HG02798 (cell line): ENCODE measurements around the gene PLD1.
"Not testable (repeated sequence)": the region's sequence is repeated elsewhere in the genome, so short reads cannot be mapped to it uniquely, and the experiment has no call there.

Source experiments
- ATAC-seq: cut with Tn5 transposase; IDR thresholded peaks from one replicate; pipeline ENCODE4 v1.9.1; 2021; ENCODE audit warnings: mild to moderate bottlenecking; ENCODE audit not compliant: unreplicated experiment, poor library complexity

Gene PLD1

GRCh38 chr3:171821778-171822358 is 11.6 kb upstream of the PLD1 start:
- ATAC-seq: no peak

GRCh38 chr3:171821044-171821443 is 10.8 kb upstream of the PLD1 start:
- no peak for ATAC-seq

- no peak for ATAC-seq
Measured at GRCh38 chr3:171817074-171817800, 7.0 kb upstream of the PLD1 start.

- ATAC-seq: no peak
Measured at GRCh38 chr3:171815973-171816595, 5.8 kb upstream of the PLD1 start.

- ATAC-seq: not testable (repeated sequence)
Measured at GRCh38 chr3:171814662-171815061, 4.4 kb upstream of the PLD1 start.

- peak; percentile 38 for ATAC-seq
Measured at GRCh38 chr3:171813897-171814460, 3.7 kb upstream of the PLD1 start.

- ATAC-seq: no peak
Measured at GRCh38 chr3:171813278-171813896, 3.1 kb upstream of the PLD1 start.

GRCh38 chr3:171812811-171813210 is 2.5 kb upstream of the PLD1 start:
- no peak for ATAC-seq

GRCh38 chr3:171811913-171812335 is 1.6 kb upstream of the PLD1 start:
- ATAC-seq: no peak

GRCh38 chr3:171811295-171811912 is 1.1 kb upstream of the PLD1 start:
- no peak for ATAC-seq

- ATAC-seq: no peak
Measured at GRCh38 chr3:171810629-171811294, 479 bp upstream of the PLD1 start.

- ATAC-seq: peak; percentile 41
Measured at GRCh38 chr3:171809611-171809860, 747 bp downstream of the PLD1 start.

GRCh38 chr3:171807806-171808205 is 2.5 kb downstream of the PLD1 start:
- ATAC-seq: no peak

GRCh38 chr3:171807129-171807675 is 3.1 kb downstream of the PLD1 start:
- no peak for ATAC-seq

GRCh38 chr3:171806200-171807128 is 3.8 kb downstream of the PLD1 start:
- no peak for ATAC-seq

- ATAC-seq: no peak
Measured at GRCh38 chr3:171805687-171806086, 4.6 kb downstream of the PLD1 start.

GRCh38 chr3:171804618-171805389 is 5.5 kb downstream of the PLD1 start:
- ATAC-seq: no peak

- no peak for ATAC-seq
Measured at GRCh38 chr3:171803044-171803443, 7.2 kb downstream of the PLD1 start.
